DOHH2 (cell line): ENCODE data around the gene TACC2.

Source experiments
- H3F3A ChIP-seq: fragments of 200-600 bp; sonication (generic), shearing (Covaris generic); 2 replicates; pipeline ENCODE4 v1.6.0; 2016; ENCODE audit warnings: antibody characterized with exemption, mild to moderate bottlenecking; ENCODE audit not compliant: control insufficient read depth, insufficient read depth
- H3K27ac ChIP-seq: fragments of 200-600 bp; sonication (generic); 2 replicates; pipeline ENCODE4 v1.5.1; 2014; ENCODE audit warnings: low read depth, mild to moderate bottlenecking, low read length, moderate library complexity
- H3K27me3 ChIP-seq: fragments of 200-600 bp; sonication (generic); 2 replicates; pipeline ENCODE4 v1.6.1; 2014; ENCODE audit warnings: mild to moderate bottlenecking, low read length, mixed read lengths; ENCODE audit not compliant: control insufficient read depth
- H3K36me3 ChIP-seq: fragments of 200-600 bp; sonication (generic); 2 replicates; pipeline ENCODE4 v1.6.1; 2014; ENCODE audit warnings: mild to moderate bottlenecking, low read length, moderate library complexity, mixed read lengths; ENCODE audit not compliant: control insufficient read depth
- H3K4me1 ChIP-seq: fragments of 200-600 bp; sonication (generic); 2 replicates; pipeline ENCODE4 v1.6.1; 2014; ENCODE audit warnings: mild to moderate bottlenecking, low read length, mixed read lengths; ENCODE audit not compliant: control insufficient read depth
- H3K4me2 ChIP-seq: fragments of 200-600 bp; sonication (generic); 2 replicates; pipeline ENCODE4 v1.6.0; 2014; ENCODE audit warnings: mild to moderate bottlenecking, low read length, moderate library complexity
- H3K4me3 ChIP-seq: fragments of 200-600 bp; sonication (generic); 2 replicates; pipeline ENCODE4 v1.5.1; 2014; ENCODE audit warnings: mild to moderate bottlenecking, low read length, mixed read lengths
- H3K79me2 ChIP-seq: fragments of 200-600 bp; sonication (generic); 2 replicates; pipeline ENCODE4 v1.6.1; 2014; ENCODE audit warnings: mild to moderate bottlenecking, low read length, mixed read lengths; ENCODE audit not compliant: control insufficient read depth
- H3K9me2 ChIP-seq: fragments of 200-600 bp; sonication (generic); replicated peaks from 2 replicates; pipeline ENCODE4 v1.6.1; 2014; ENCODE audit warnings: mild to moderate bottlenecking, low read length, mixed read lengths; ENCODE audit not compliant: control insufficient read depth
- H3K9me3 ChIP-seq: fragments of 200-600 bp; sonication (generic); 2 replicates; pipeline ENCODE4 v1.6.1; 2014; ENCODE audit warnings: antibody characterized with exemption, low read length, mixed read lengths; ENCODE audit not compliant: control insufficient read depth, insufficient read depth
- H4K20me1 ChIP-seq: fragments of 200-600 bp; sonication (generic); 2 replicates; pipeline ENCODE4 v1.6.0; 2014; ENCODE audit warnings: low read depth, mild to moderate bottlenecking, antibody characterized with exemption, low read length, moderate library complexity; ENCODE audit not compliant: control insufficient read depth, insufficient read depth
- CTCF ChIP-seq: fragments of 200-600 bp; sonication (generic); IDR thresholded peaks from one replicate; pipeline ENCODE4 v1.5.1; 2014; ENCODE audit warnings: antibody characterized with exemption, mild to moderate bottlenecking, low read depth, low read length; ENCODE audit not compliant: poor library complexity, severe bottlenecking
- EZH2phosphoT487 ChIP-seq: fragments of 200-600 bp; sonication (generic); IDR thresholded peaks from 2 replicates; pipeline ENCODE4 v1.6.1; 2017; ENCODE audit warnings: borderline replicate concordance, mild to moderate bottlenecking, antibody characterized with exemption, low read length, moderate library complexity, mixed read lengths

TACC2 gene

GRCh38 chr10:122248356-122249302, 259.7 kb downstream of the TACC2 start:
- H3F3A ChIP-seq, result no peaks in the 10 kb centered on the region
- no peaks in the 10 kb centered on the region for H3K4me1 ChIP-seq
- H3K9me3 ChIP-seq, result no peaks in the 10 kb centered on the region
- no peak overlapping the region for H3K4me2 ChIP-seq
- no peak for TF ChIP-seq CTCF
- TF ChIP-seq EZH2phosphoT487, result no peak
- H3K36me3 ChIP-seq, result no peaks in the 10 kb centered on the region
- no peak overlapping the region for H3K27ac ChIP-seq
- H4K20me1 ChIP-seq, result no peaks in the 10 kb centered on the region
- H3K4me3 ChIP-seq, result no peak overlapping the region
- no peaks in the 10 kb centered on the region for H3K79me2 ChIP-seq
- H3K27me3 ChIP-seq, result no peaks in the 10 kb centered on the region
- no peaks in the 10 kb centered on the region for H3K9me2 ChIP-seq

- Histone ChIP-seq H3K4me1 (no peaks in the 10 kb centered on the region), H3K9me3 (no peaks in the 10 kb centered on the region), H3K27me3 (no peaks in the 10 kb centered on the region), H3K27ac (no peak overlapping the region), H3K4me3 (no peak overlapping the region), H4K20me1 (no peaks in the 10 kb centered on the region), H3F3A (no peaks in the 10 kb centered on the region), H3K36me3 (no peaks in the 10 kb centered on the region), H3K79me2 (no peaks in the 10 kb centered on the region), H3K9me2 (no peaks in the 10 kb centered on the region), H3K4me2 (no peak overlapping the region)
- no peak for TF ChIP-seq EZH2phosphoT487
- TF ChIP-seq CTCF, result no peak
Measured at GRCh38 chr10:122249303-122249850, 260.4 kb downstream of the TACC2 start.

GRCh38 chr10:122249991-122250750, 261.2 kb downstream of the TACC2 start:
- H3K27ac ChIP-seq, result no peak overlapping the region
- no peaks in the 10 kb centered on the region for H3K79me2 ChIP-seq
- no peaks in the 10 kb centered on the region for H3K27me3 ChIP-seq
- H3K9me3 ChIP-seq, result no peaks in the 10 kb centered on the region
- H3F3A ChIP-seq, result no peaks in the 10 kb centered on the region
- H3K36me3 ChIP-seq, result no peaks in the 10 kb centered on the region
- H3K4me3 ChIP-seq, result no peak overlapping the region
- H3K4me2 ChIP-seq, result no peak overlapping the region
- TF ChIP-seq CTCF (no peak), EZH2phosphoT487 (no peak)
- H3K9me2 ChIP-seq, result no peaks in the 10 kb centered on the region
- H4K20me1 ChIP-seq, result no peaks in the 10 kb centered on the region
- H3K4me1 ChIP-seq, result no peaks in the 10 kb centered on the region
